Stimulated activated CD4-positive, alpha-beta T cell treated with anti-CD3 and anti-CD28 coated beads, Interleukin-1b, Interleukin-23, amount 100 ng/mL, for 24 hours (primary cell): Measurements from ENCODE around the gene FBXO3.
A peak's percentile ranks its signal among the peaks of the same experiment; 100 is the strongest.

Experiments
- DNase-seq, 4 experiments: peaks; one replicate each; pipeline ENCODE4 v3.0.0-alpha.2; 2020; ENCODE audit warnings: low read depth in 4 of 4, low spot score in 1 of 4

FBXO3 gene

DNA sequence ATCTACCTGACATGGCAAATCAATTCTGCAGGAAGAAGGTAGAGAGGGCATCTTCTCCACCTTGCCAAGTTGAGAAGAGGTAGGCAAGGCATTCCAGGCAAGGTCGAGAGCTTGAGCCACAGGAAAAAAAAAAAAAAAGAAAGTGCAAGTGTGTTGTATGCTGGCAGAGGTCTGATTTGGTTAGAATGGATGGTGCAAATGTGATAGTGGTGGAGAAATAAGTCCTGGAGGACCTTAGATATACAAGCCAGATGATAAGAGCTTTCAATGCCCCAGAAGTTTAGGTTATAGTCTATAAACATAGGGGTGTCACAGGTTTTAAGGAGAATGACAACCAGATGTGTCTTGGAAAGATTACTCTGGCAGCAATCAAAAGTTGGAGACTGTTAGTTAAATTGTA, 1.4 kb downstream of the FBXO3 start:
- no peak for DNase-seq

DNA sequence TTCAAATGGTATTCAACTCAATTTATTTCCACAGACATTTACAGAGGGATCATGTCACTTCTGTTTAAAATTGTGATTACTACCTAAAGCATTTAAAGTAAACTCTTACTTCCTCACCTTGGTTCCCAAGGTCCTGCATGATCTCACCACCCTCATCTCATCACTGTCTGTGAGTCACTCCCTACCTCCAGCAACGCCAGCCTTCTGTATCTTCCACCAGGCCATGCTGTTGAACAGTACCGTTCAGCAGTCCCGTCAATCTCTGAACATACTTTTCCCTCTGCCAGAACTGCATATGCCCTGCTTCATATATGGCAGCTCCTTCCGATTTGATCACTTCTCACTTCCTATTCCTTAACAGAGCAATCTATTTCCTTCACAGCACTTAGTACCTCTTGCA, 2.0 kb downstream of the FBXO3 start:
- DNase-seq: no peak

DNA sequence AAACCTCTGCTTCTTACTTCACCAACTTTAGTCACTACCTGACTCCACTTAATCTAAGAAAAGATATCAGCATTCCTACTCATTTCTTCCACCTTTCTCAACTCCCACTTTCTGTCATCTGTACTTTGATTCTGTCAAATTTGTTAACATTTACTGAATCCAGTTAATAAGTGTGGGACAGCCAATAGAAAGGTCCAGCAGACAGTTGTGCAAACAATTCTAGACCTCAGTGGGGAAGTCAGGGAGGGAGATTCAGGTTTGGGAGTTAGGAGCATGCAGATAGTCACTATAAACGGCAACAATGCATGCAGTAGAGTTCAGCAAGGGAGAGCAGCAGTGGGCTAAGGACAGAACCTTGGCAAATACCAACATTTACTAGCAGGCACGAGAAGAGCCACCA, 4.1 kb downstream of the FBXO3 start:
- no peak for DNase-seq

DNA sequence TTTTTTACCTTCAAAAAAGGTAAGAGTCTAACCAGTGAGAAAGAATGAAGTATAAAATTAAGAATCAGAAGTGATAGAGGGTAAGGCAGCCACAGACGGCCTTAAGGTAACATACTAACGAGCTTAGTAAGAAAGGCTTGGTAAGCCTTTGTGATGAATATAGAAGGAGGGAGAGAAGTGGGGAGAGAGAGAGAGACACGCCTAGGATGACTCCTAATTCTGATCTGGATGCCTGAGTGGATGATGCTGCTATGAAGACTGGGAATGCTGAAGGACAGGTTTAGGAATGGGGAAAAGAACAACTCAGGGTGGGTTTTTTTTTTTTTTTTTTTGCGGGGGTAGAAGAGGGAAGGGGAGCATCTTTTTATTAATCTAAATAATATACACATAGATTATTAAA, 4.8 kb downstream of the FBXO3 start:
- DNase-seq: no peak

DNA sequence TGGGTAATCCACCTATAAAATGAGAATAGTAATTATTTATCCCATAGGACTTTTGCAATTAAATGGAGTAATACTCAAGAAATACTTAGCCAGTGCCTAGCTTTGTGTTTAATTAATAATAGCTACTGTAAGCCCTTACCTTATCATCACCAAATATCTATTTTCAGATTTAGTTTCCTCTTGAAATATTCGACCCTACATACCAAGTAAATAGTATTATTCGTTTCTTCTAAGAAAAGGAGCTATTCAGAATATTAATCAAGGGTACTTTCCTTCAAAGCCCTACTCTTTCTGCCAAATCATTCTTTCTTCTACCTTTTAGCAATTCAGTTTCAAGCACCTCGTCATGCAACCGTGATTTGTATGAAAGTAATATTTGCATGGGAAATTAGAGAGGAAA, 6.7 kb downstream of the FBXO3 start:
- DNase-seq: no peak

DNA sequence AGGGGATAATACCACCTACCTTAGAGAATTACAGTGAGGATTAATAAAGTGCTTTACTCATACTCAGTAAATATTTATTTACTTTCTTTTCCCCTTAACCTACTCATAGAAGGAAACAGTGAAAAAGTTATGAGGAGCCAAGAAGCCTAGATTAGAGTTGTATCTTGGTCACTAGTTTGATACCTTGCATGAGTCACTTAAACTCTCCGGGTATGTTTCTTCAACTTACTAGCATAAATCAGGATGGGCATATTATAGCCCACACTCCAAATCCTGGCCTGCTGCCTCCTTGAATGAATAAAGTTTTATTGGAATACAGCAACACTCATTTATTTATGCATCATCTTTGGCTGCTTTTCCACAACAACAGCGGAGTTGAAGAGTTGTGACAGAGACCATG, 8.2 kb downstream of the FBXO3 start:
- no peak for DNase-seq

DNA sequence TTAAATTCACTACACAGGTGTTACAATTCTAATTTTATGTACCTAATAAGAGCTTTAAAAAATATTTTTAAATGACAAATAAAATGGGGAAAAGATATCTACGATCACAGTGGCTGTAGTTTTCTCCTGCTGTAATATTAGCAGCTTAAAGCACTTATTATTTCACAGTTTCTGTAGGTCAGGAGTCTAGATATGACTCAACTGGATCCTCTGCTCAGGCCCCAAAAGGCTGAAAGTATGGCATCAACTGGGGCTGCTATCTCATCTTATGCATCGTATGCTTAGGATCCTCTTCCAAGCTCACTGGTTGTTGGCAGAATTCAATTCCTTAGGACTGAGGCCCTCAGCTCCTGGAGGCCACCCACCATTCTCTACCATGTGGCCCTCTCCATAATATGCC, 12.8 kb downstream of the FBXO3 start:
- no peak for DNase-seq

DNA sequence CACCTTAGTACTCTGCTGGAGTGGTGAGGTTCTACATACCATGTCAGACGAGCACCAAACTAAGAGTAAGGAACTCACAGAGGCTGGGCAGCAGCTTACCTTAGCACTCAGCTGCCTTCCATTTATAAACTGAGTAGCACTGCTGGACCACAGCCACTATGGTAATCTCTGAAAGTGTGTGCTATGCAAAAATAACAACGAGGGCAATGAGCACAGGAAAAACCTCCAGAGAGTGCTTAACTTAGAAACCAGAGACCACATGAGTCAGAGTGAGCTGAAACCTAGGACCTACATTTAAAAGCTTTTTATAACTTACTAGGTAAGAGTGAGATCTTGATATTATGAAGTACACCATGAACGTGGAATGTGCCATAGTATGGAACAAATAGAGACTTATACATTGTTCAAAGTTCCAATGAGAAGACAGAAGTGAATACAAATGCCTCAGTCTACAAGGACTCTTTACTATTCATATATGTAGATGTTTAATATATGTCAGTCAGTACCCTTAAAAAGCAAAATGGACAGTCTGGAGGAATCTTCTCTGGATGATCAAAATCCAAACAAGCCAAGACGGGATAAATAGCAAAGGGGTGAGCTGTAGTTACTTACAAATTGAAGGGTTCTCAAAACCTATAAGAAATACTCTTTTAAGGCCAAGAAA, 20.9 kb downstream of the FBXO3 start:
- DNase-seq: no peak

DNA sequence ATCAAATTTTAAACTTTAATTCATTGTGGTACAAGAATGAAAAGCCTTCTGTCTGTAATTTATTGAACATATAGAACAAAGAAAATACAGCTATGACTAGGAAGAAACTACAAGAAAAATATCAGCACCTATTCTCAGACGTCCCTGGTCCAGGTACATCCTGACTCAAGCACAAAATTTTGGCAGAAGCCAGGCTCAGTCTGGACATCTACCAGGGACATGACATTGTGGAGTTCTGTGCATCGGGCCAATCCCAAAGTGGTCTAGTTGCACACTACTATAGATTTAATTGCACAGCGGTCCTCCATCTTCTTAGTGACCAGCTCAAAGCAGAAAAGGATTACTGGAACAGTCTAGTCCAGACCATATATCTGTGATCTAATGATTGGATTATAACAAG, 22.4 kb downstream of the FBXO3 start:
- DNase-seq: no peak

DNA sequence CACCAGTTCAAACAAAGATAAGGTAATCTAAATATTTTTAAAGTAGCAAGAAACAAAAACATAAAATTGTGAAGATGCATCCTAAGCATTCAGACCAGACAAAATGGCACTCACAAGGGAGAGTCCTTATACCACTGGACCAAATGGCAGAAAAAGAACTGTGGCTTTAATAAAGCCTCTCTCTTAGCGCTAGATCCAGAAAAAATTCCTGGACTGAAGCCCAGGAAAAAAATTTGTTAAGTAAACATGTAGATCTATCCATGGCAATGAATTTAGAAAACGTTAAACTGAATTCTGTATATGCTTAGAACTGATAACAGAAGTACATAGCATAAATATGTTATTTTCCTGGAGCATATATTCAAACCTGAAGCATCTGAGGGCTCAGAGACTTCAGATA, 26.3 kb downstream of the FBXO3 start:
- no peak for DNase-seq

DNA sequence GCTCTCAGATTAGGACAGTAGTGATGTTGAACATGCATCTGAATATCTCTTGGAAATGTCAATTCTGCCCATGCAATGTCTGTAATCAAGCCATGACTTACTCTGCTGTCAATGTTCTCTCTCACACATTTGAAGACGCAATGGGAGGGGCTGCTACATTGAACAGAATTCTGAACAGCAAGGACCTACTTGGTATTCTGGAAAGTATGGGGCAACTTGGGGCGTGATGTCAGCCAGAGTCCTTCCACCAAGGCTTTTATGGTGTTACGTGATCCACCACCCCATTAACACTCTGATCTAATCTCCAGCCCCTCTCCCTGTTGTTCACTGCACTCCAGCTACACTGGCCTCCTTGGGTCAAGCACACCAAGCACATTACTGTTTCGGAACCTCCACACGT, 31.0 kb downstream of the FBXO3 start:
- no peak for DNase-seq

DNA sequence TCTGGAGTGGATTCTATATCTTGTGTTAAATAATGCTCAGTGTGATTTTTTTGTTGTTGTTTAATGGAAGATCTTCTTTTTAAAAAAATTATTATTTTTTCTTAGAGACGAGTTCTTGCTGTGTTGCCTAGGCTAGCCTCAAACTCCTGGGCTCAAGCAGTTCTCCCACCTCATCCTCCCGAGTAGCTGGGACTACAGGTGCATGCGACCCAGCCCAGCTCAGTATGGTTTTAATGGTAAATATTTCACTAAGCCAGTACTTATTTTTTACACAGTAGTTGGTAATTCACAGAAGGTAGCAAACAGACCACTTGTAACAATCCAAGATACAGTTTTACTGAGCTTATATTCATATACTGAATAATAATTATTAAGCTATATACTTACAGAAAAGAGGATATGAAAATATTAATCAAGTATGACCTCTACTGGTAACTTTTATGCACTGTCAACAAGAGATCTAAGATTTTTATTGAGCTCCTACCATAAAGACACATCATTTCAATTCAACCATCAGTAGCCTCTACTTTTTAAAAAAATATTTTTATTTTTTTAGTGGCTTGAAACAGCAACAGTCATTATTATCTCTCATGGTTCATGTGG, 32.0 kb downstream of the FBXO3 start:
- no peak for DNase-seq

DNA sequence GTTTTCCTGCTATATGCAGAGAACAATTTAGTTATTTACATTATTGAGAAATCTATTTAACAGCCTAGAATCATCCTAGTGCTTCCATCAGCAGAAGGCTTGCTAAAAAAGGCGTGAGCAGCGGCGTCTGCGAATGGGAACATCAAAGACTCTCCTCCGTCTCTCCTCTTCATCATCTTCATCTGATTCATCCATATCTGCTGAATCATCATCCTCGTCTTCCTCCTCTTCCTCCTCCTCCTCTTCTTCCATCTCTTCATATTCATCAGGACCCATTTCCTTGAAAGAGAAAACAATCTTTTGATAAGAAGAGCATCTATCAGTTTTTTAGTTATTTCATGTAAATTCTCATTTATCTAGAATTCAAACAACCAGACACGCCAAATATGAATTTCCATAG, 32.5 kb downstream of the FBXO3 start:
- DNase-seq: no peak

DNA sequence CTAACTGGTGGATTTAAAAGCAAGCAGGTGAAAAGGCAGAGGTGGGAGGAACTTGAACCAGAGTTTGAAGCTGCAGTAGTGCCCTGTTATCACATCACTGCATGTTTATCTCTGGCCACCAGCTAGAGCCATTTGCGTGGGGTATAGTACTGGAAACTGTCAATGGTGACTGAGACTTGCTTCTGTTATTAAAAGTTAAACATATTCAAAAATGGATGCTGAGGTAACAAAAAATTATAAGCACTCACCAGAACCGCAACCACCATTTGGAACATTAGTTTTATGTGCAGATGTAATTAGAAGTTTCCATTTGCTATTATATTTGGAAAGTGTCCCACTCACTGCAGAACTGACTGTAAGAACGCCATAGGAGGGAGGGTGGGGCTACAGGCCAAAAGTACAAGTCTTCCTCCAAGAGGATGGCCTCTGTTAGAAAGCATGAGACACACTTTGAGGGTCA, 36.9 kb downstream of the FBXO3 start:
- no peak for DNase-seq

DNA sequence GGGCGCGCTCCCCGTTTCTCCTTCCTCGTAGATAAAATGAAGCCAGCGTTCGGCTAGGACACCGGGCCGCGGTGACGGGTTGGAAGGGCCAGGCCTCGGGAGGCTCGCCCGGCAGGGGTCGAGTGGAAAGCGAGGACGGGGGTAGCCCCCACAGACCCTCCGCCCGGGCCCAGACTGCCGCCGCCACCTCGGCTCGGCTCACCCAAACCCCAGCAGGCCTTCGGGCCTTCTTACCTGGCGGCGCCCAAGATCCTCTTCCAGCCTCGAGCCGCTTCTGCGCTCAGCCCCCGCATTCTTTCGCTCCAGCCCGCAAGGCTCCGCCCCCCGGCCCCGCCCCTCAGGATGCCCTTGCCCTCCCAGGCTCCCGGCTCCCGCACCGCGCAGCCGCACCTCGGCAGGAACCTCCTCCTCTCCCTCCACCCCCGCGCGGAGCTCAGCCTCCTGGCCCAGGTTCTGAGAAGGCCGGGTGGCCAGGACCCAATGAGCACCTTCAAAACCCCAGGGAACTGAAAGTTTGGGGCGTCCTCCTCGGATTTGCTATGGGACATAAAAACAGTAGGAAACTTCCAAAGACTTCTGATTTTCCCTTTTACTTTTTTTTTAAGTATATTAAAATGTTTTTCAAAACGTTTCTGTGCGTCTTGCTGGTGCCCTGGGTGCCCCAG, 38.0 kb downstream of the FBXO3 start, which contains the start of gene CD59:
Gene CD59, minus strand, starts transcription at position 276 of the 665 bp plus-strand sequence. CDS start 13,978 bp downstream, outside the sequence.
- DNase-seq: peak; percentile 73 to 94 (median 80)

DNA sequence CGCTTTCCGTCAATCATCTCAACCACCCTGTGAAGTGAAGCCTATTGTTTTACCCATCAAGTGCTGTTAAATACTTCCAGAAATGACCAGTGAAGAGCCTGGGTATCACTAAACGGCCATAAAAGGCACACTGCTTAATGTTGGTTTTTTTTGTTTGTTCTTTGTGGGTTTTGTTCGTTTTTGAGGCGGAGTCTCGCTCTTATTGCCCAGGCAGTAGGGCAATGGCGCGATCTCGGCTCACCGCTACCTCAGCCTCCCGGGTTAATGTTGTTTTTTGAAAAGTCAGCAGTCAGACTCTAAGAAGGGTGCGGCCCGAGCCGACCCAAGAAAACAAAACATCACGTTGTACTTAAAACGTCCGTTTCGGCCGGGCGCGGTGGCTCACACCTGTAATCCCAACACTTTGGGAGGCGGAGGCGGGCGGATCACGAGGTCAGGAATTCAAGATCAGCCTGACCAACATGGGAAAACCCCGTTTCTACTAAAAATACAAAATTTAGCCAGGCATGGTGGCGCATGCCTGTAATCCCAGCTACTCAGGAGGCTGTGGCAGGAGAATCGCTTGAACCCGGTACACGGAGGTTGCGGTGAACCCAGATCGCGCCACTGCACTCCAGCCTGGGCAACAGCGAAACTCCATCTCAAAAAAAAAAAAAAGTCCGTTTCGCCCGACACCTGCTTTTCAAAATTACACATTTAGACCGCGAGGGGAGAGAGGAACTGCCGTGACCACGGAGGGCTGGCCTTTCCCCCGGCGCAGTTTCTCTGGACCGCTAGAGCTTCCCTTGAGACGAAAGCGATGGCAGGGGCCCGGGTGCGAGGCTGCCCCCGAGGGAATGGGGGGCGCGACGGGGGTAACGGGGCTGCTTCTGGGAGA, 38.8 kb downstream of the FBXO3 start:
- DNase-seq: peak in 1 of 4 experiments; percentile 21

DNA sequence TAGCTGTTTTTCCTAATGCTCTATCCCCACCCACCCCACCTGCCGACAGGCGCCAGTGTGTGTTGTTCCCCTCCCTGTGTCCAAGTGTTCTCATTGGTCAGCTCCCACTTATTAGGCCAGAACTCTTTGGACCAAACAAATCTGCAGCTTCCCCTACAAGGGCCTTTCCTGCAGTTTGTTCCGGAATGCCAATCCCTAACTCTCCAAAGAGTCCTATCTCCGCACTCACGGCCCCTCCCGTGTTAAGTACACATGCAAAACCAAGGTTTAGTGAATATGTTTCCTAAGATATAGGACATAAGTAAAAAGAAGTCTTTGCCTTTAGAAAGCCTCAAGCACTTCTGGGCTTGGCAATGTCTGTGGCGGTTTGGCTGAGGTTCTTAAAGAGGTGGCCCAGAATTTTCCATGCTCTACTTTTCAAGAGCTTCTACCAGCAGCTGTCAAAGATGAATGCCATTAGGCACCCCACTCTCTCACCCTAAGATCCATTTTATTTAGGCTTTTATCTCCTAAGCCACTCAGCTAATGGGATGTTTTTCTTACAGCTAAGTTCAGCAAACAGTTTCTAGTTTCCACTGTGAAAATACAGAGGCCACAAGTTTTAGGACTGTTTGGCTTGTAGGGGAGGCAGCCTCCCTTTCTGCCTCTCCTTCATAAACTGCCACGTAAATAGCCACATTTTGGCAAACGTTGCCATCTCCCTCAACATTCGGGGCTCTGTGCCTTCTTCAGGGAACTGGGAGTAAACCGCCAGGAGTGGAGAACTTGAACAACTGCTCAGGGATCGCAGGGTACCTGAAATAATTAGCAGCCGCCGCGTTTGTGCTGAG, 39.7 kb downstream of the FBXO3 start:
- no peak for DNase-seq

DNA sequence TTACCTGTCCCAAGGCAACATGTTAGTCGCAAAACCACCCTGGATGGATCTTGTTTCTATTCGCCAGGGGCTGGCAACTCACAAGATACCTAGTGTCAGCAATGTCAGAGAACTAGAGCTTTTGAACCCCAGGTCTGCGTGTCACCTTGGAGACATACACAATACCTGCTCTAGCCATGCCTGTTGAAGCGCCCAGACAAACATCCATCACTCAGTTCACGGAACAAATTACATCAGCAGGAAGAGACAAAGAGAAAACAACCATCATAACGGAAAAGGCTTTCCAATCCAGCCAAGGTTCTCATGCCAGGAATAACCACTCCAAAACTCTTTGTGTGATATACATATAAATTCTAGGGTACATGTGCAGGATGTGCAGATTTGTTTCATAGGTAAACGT, 40.3 kb downstream of the FBXO3 start:
- DNase-seq: no peak

DNA sequence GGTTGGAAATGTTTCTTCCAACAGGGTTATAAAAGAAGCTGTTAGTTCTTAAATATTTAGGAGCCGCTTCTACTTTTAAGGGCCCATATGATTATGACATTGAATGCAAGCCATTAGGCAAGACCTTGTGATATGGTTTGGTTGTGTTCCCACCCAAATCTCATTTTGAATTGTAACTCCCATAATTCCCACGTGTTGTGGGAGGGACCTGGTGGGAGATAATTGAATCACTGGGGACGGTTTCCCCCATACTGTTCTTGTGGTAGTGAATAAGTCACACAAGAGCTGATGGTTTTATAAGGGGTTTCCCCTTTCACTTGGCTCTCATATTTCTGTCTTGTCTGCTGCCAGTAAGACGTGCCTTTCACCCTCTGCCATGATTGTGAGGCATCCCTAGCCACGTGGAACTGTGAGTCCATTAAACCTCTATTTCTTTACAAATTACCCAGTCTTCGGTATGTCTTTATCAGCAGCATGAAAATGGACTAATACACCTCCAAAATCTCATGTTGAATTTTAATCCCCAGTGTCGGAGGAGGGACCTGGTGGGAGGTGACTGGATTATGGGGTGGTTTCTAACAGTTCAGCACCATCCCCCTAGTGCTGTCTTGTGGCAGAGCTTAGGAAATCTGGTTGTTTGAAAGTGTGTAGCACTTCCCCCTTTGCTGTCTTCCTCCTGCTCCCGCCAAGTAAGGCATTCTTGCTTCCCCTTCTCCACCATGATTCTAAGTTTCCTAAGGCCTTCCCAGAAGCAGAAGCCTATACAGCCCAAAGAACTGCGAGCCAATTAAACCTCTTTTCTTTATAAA, 42.4 kb downstream of the FBXO3 start:
- peak in 2 of 4 experiments; percentile 10 to 30 for DNase-seq

DNA sequence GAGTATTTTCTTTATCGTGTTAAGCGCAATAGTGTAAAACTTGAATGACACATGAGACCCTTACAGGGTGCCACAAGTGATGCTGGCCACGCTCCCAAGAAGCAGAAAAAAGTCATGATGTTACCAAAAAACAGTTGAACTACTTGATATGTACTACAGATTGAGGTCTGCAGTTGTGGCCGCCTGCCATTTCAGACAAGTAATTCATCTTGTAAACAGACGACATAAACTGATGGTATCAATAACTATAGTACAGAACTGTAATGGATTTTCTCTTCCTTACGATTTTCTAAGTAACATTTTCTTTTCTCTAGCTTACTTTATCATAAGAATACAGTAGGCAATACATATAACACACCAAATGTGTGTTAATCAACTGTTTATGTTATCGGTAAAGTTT, 43.6 kb downstream of the FBXO3 start:
- DNase-seq: no peak
